ENCODE measurements around the gene LRRC32.
A peak's percentile ranks its signal among the peaks of the same experiment; 100 is the strongest.

LRRC32 gene

GRCh38 chr11:76685237-76685636, 14.7 kb upstream of the LRRC32 start:
- Histone ChIP-seq H2BK120ac (ENCODE audit: low read depth, low read length) (no peak overlapping the region), H3K18ac (ENCODE audit: low read depth in 1 of 2, low read length in 2 of 2) (no peak overlapping the region), H3K4me1 (ENCODE audit: control insufficient read depth, insufficient read depth, low read depth, low read length) (peaks cover 13% of the 10 kb centered on the region), H2BK15ac (ENCODE audit: low read depth, poor library complexity, severe bottlenecking) (no peak overlapping the region), H2BK12ac (ENCODE audit: low read length in 2 of 2) (no peak overlapping the region), H3K27me3 (ENCODE audit: control insufficient read depth in 1 of 2, insufficient read depth in 1 of 2, low read length in 2 of 2) (peaks cover 9 to 37% of the 10 kb centered on the region in 2 experiments), H3K9me3 (ENCODE audit: control insufficient read depth, low read length) (peaks cover 2% of the 10 kb centered on the region), H3K4me2 (ENCODE audit: low read length, poor library complexity, severe bottlenecking) (no peak overlapping the region), H3K9ac (ENCODE audit: low read length) (no peak overlapping the region), H3K36me3 (ENCODE audit: control insufficient read depth in 1 of 2, insufficient read depth in 2 of 2, low read depth in 1 of 2, low read length in 2 of 2) (no peaks in the 10 kb centered on the region), H3K23ac (ENCODE audit: low read length in 2 of 2) (no peak overlapping the region), H3K4ac (ENCODE audit: low read depth in 1 of 2, low read length in 2 of 2) (no peak overlapping the region), H3K79me1 (replicated peaks; ENCODE audit: low read length, poor library complexity, severe bottlenecking) (no peaks in the 10 kb centered on the region), H2BK5ac (ENCODE audit: low read depth, low read length, poor library complexity, severe bottlenecking) (no peak overlapping the region), H2AFZ (ENCODE audit: low read depth, low read length) (no peak overlapping the region), H4K8ac (ENCODE audit: low read length) (no peak overlapping the region), H4K91ac (ENCODE audit: low read length) (no peak overlapping the region), H3K14ac (ENCODE audit: low read length in 2 of 2) (peak overlapping the region in 1 of 2 experiments; percentile 49), H2AK5ac (ENCODE audit: low read length, severe bottlenecking) (no peak overlapping the region), H3K4me3 (ENCODE audit: insufficient read depth in 1 of 2, low read depth in 1 of 2, low read length in 2 of 2) (no peak overlapping the region), H3K27ac (ENCODE audit: low read length, poor library complexity, severe bottlenecking) (no peak overlapping the region)
- WGBS: 95% methylated on average over 7 of the region's 9 CpGs
- DNase-seq: no peak

- H3K4me1 ChIP-seq (ENCODE audit: control insufficient read depth, insufficient read depth, low read depth, low read length): peaks cover 11% of the 10 kb centered on the region
- H3K27ac ChIP-seq (ENCODE audit: low read length, poor library complexity, severe bottlenecking): no peak overlapping the region
- H3K27me3 ChIP-seq (ENCODE audit: control insufficient read depth in 1 of 2, insufficient read depth in 1 of 2, low read length in 2 of 2): peaks cover 9 to 37% of the 10 kb centered on the region in 2 experiments
- H2BK120ac ChIP-seq (ENCODE audit: low read depth, low read length): no peak overlapping the region
- H3K79me1 ChIP-seq (replicated peaks; ENCODE audit: low read length, poor library complexity, severe bottlenecking): no peaks in the 10 kb centered on the region
- no peak overlapping the region for H2BK5ac ChIP-seq (ENCODE audit: low read depth, low read length, poor library complexity, severe bottlenecking)
- peak overlapping the region; percentile 17 for H2BK15ac ChIP-seq (ENCODE audit: low read depth, poor library complexity, severe bottlenecking)
- H3K9me3 ChIP-seq (ENCODE audit: control insufficient read depth, low read length): peaks cover 2% of the 10 kb centered on the region
- no peak overlapping the region for H3K18ac ChIP-seq (ENCODE audit: low read depth in 1 of 2, low read length in 2 of 2)
- no peak for DNase-seq
- H3K36me3 ChIP-seq (ENCODE audit: control insufficient read depth in 1 of 2, insufficient read depth in 2 of 2, low read depth in 1 of 2, low read length in 2 of 2): no peaks in the 10 kb centered on the region
- no peak overlapping the region for H3K4me2 ChIP-seq (ENCODE audit: low read length, poor library complexity, severe bottlenecking)
- H3K14ac ChIP-seq (ENCODE audit: low read length in 2 of 2): no peak overlapping the region
- no peak overlapping the region for H2AK5ac ChIP-seq (ENCODE audit: low read length, severe bottlenecking)
- no peak overlapping the region for H3K4ac ChIP-seq (ENCODE audit: low read depth in 1 of 2, low read length in 2 of 2)
- H3K23ac ChIP-seq (ENCODE audit: low read length in 2 of 2): no peak overlapping the region
- H4K8ac ChIP-seq (ENCODE audit: low read length): no peak overlapping the region
- H2AFZ ChIP-seq (ENCODE audit: low read depth, low read length): no peak overlapping the region
- no peak overlapping the region for H3K4me3 ChIP-seq (ENCODE audit: insufficient read depth in 1 of 2, low read depth in 1 of 2, low read length in 2 of 2)
- H4K91ac ChIP-seq (ENCODE audit: low read length): no peak overlapping the region
- WGBS: 96% methylated on average over 5 of the region's 5 CpGs
- no peak overlapping the region for H3K9ac ChIP-seq (ENCODE audit: low read length)
- no peak overlapping the region for H2BK12ac ChIP-seq (ENCODE audit: low read length in 2 of 2)
Measured at GRCh38 chr11:76684516-76684915, 14.0 kb upstream of the LRRC32 start.

DNA sequence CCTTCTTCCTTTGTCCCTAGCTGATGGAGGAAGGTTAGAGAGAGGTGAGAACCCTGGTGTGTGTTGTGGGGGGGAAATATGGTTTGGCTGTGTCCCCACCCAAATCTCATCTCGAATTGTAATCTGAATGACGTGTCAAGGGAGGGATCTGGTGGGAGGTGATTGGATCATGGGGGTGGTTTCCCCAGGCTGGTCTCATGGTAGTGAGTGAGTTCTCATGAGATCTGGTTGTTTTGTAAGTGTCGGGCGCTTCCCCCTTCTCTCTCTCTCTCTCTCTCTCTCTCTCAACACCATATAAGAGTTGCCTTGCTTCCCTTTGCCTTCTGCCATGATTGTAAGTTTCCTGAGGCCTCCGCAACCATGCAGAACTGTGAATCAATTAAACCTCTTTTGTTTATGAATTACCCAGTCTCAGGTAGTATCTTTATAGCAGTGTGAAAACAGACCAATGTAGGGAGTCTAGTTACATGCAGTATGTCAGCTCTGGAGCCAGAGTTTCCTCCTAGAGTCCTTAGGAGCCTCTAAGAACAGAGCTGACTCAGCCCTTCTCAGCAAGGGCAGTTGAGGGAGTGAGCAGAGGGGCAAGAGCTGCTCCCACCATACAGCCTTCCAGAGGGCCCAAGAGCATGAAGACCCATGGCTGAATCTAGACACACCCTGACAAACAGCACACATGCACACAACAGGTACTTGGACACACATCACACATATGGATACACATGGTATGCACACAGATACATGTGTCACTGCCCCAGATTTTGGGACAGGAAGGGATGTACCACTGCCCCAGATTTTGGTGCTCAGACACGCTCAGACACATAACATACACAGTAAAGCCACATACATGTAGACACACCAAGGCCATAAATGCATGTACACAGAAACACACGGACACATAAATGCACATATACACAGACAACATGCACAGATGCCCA, 12.9 kb upstream of the LRRC32 start:
- Histone ChIP-seq H3K27me3 (ENCODE audit: control insufficient read depth in 1 of 2, insufficient read depth in 1 of 2, low read length in 2 of 2) (peaks cover 9 to 41% of the 10 kb centered on the region in 2 experiments), H4K8ac (ENCODE audit: low read length) (no peak overlapping the region), H3K4me1 (ENCODE audit: control insufficient read depth, insufficient read depth, low read depth, low read length) (peaks cover 6% of the 10 kb centered on the region), H3K4me2 (ENCODE audit: low read length, poor library complexity, severe bottlenecking) (no peak overlapping the region), H3K14ac (ENCODE audit: low read length in 2 of 2) (peak overlapping the region in 1 of 2 experiments; percentile 11), H2AK5ac (ENCODE audit: low read length, severe bottlenecking) (no peak overlapping the region), H2BK12ac (ENCODE audit: low read length in 2 of 2) (peak overlapping the region in 1 of 2 experiments; percentile 22), H3K9me3 (ENCODE audit: control insufficient read depth, low read length) (peaks cover 2% of the 10 kb centered on the region), H2BK5ac (ENCODE audit: low read depth, low read length, poor library complexity, severe bottlenecking) (no peak overlapping the region), H3K36me3 (ENCODE audit: control insufficient read depth in 1 of 2, insufficient read depth in 2 of 2, low read depth in 1 of 2, low read length in 2 of 2) (no peaks in the 10 kb centered on the region), H3K27ac (ENCODE audit: low read length, poor library complexity, severe bottlenecking) (no peak overlapping the region), H3K4me3 (ENCODE audit: insufficient read depth in 1 of 2, low read depth in 1 of 2, low read length in 2 of 2) (no peak overlapping the region), H2BK120ac (ENCODE audit: low read depth, low read length) (no peak overlapping the region), H3K9ac (ENCODE audit: low read length) (no peak overlapping the region), H3K18ac (ENCODE audit: low read depth in 1 of 2, low read length in 2 of 2) (no peak overlapping the region), H4K91ac (ENCODE audit: low read length) (no peak overlapping the region), H3K23ac (ENCODE audit: low read length in 2 of 2) (no peak overlapping the region), H3K79me1 (replicated peaks; ENCODE audit: low read length, poor library complexity, severe bottlenecking) (no peaks in the 10 kb centered on the region), H2AFZ (ENCODE audit: low read depth, low read length) (no peak overlapping the region), H3K4ac (ENCODE audit: low read depth in 1 of 2, low read length in 2 of 2) (no peak overlapping the region), H2BK15ac (ENCODE audit: low read depth, poor library complexity, severe bottlenecking) (no peak overlapping the region)
- 85% methylated on average over 5 of the region's 7 CpGs for WGBS
- no peak for DNase-seq

- no peak for DNase-seq
- no peak overlapping the region for H4K91ac ChIP-seq (ENCODE audit: low read length)
- no peak overlapping the region for H3K4ac ChIP-seq (ENCODE audit: low read depth in 1 of 2, low read length in 2 of 2)
- H3K27me3 ChIP-seq (ENCODE audit: control insufficient read depth in 1 of 2, insufficient read depth in 1 of 2, low read length in 2 of 2): peaks cover 9 to 46% of the 10 kb centered on the region in 2 experiments
- H3K14ac ChIP-seq (ENCODE audit: low read length in 2 of 2): no peak overlapping the region
- no peak overlapping the region for H2AFZ ChIP-seq (ENCODE audit: low read depth, low read length)
- no peak overlapping the region for H3K23ac ChIP-seq (ENCODE audit: low read length in 2 of 2)
- no peak overlapping the region for H3K4me2 ChIP-seq (ENCODE audit: low read length, poor library complexity, severe bottlenecking)
- H3K79me1 ChIP-seq (replicated peaks; ENCODE audit: low read length, poor library complexity, severe bottlenecking): no peaks in the 10 kb centered on the region
- no peak overlapping the region for H2BK120ac ChIP-seq (ENCODE audit: low read depth, low read length)
- H4K8ac ChIP-seq (ENCODE audit: low read length): no peak overlapping the region
- H3K9ac ChIP-seq (ENCODE audit: low read length): no peak overlapping the region
- no peak overlapping the region for H2BK5ac ChIP-seq (ENCODE audit: low read depth, low read length, poor library complexity, severe bottlenecking)
- no peak overlapping the region for H2BK15ac ChIP-seq (ENCODE audit: low read depth, poor library complexity, severe bottlenecking)
- no peak overlapping the region for H3K18ac ChIP-seq (ENCODE audit: low read depth in 1 of 2, low read length in 2 of 2)
- 93% methylated on average over 2 of the region's 2 CpGs for WGBS
- H2AK5ac ChIP-seq (ENCODE audit: low read length, severe bottlenecking): no peak overlapping the region
- no peak overlapping the region for H3K27ac ChIP-seq (ENCODE audit: low read length, poor library complexity, severe bottlenecking)
- H3K9me3 ChIP-seq (ENCODE audit: control insufficient read depth, low read length): peaks cover 2% of the 10 kb centered on the region
- H3K4me3 ChIP-seq (ENCODE audit: insufficient read depth in 1 of 2, low read depth in 1 of 2, low read length in 2 of 2): no peak overlapping the region
- peaks cover 6% of the 10 kb centered on the region for H3K4me1 ChIP-seq (ENCODE audit: control insufficient read depth, insufficient read depth, low read depth, low read length)
- H2BK12ac ChIP-seq (ENCODE audit: low read length in 2 of 2): no peak overlapping the region
- no peaks in the 10 kb centered on the region for H3K36me3 ChIP-seq (ENCODE audit: control insufficient read depth in 1 of 2, insufficient read depth in 2 of 2, low read depth in 1 of 2, low read length in 2 of 2)
Measured at GRCh38 chr11:76682684-76683083, 12.1 kb upstream of the LRRC32 start.

All from mesenchymal stem cell (in vitro differentiated cells and primary cell).